ENCODE measurements around the gene LIX1.

GRCh38 chr5:97102010-97102470 lies 40.4 kb downstream of the LIX1 start:
- TF ChIP-seq EP300 (IDR thresholded peaks at IDR 0.05) (no peak), POLR2A (IDR thresholded peaks at IDR 0.05) (no peak), CTCF (IDR thresholded peaks at IDR 0.05) (no peak), POLR2AphosphoS5 (IDR thresholded peaks at IDR 0.05) (no peak)
